ENCODE data around the gene PFDN5.

The PFDN5 gene

GRCh38 chr12:53295070-53295890 is at the start of gene PFDN5:
Gene PFDN5, plus strand, starts transcription at chr12:53295542. Its CDS starts 26 bp downstream, at chr12:53295568.
- Mint-ChIP-seq H3K27ac (peak within 1 kb of the TSS; percentile 98), H3K27me3 (no peaks in the 10 kb centered on the region), H3K4me1 (peaks cover 55% of the 10 kb centered on the region), H3K4me3 (peak within 1 kb of the TSS; percentile 97 to 98), H3K9me3 (no peaks in the 10 kb centered on the region)
- ATAC-seq: peak; percentile 93
- peak; percentile 86 to 90 for DNase-seq

DNA sequence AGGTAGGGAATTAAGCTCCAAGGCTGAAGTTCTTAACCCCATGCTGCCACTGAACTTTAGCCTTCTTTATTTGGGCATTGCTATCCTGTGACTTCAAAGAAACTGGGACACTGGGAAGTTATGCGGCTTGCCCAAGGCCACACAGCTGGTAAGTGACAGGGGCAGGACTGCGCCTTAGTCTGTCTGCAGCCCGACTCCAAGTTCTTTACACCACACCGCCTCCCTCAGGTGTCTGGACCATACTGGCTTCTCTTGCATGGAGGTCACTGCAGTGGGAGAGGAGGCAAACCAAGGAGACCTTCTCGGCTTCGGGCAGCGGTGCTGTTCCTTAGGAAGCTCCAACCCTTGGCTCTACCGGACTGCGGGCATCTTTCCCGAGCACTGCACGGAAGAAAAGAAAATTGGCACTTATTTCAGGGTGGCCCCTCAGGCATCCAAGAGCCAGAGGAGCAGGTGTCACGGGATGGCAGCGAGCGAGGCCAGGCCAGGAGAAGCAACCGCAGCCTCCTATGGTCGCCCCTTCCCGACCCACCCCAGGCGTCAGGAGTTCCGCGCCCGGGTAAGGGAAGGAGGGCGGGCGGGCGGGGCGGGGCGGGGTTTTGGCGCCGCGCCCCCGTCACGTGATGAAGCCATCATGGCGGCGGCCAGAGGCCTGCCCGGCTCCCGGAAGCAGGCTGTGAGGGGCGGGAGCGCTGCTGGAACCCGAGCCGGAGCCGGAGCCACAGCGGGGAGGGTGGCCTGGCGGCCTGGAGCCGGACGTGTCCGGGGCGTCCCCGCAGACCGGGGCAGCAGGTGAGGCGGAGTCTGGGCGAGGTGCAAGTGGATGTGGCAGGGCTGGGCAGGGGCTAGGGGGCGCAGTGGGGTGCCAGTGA is 43.6 kb upstream of the PFDN5 start:
- DNase-seq (peak; percentile 68 to 72), ATAC-seq (peak; percentile 93)
- Mint-ChIP-seq H3K27ac (peak overlapping the region; percentile 98), H3K4me3 (peak overlapping the region; percentile 94 to 98), H3K27me3 (no peaks in the 10 kb centered on the region), H3K9me3 (no peaks in the 10 kb centered on the region), H3K4me1 (peaks cover 55% of the 10 kb centered on the region)

DNA sequence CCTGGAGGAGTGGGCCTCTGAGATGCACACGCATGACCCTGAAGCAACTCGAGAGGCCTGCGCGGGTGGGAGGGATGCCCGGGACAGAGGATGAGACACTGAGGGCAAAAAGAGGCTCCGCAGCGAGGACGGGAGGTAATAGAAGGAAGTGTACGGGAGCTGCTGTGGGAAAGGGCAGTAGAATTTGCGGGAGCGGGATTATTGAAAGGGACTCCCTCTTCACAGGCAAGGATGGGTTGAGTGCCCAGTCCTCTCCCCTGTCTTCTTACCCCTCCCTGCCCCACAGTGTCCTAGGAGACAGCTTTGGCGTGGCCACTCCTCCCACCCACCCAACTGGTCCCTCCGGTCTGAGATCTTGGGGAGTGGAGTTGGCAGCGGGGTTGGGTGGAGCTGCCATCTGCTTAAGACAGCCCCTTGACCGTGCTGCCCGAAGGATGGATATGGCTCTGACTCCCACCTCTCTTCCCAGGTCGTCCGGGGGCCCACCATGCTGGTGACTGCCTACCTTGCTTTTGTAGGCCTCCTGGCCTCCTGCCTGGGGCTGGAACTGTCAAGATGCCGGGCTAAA is 42.9 kb upstream of the PFDN5 start:
- DNase-seq (no peak), ATAC-seq (peak; percentile 21)
- H3K9me3 Mint-ChIP-seq: no peaks in the 10 kb centered on the region
- peaks cover 50% of the 10 kb centered on the region for H3K4me1 Mint-ChIP-seq
- H3K27me3 Mint-ChIP-seq: no peaks in the 10 kb centered on the region
- peak overlapping the region; percentile 98 for H3K27ac Mint-ChIP-seq
- peak overlapping the region; percentile 94 to 98 for H3K4me3 Mint-ChIP-seq

GRCh38 chr12:53253298-53253697 is 42.0 kb upstream of the PFDN5 start:
- DNase-seq: no peak
- Mint-ChIP-seq H3K27ac (peak overlapping the region; percentile 84 to 98), H3K27me3 (no peaks in the 10 kb centered on the region), H3K4me1 (peaks cover 50% of the 10 kb centered on the region), H3K4me3 (peak overlapping the region; percentile 94 to 98), H3K9me3 (no peaks in the 10 kb centered on the region)
- no peak for ATAC-seq

DNA sequence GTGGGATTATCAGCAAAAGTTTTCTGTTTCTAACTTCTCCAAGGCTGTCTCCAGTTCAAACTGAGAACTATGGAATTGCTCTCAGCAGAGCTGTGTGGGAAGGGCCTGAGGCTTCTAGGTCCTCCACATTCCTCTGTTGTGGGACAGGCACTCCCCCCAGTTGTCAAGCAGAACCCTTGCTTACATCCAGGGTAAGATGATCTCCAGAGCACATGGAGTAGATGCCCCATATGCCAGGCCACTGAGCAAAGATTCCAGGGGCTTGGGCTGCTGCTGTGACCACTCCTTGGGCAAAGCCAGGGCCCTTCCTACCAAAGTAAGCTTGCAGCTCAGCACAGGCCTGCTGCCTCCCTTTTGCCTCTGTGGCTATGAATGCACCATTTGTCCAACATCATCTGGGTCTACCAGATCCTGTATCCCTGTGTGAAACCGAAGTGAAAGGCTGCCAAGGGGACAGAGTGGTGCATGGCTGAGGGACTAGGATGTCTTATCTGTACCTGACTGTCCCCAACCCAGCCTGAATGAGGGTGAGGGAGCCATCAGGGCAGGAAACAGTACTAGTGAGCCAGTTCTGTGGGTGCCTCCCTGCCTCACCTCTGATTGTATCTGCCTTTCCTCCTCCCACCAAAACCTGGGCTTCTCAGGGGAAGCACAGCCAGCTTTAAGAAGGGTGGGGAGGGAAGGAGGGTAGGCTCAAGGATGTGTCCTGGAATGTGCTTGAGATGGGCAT is 40.4 kb upstream of the PFDN5 start:
- no peaks in the 10 kb centered on the region for H3K9me3 Mint-ChIP-seq
- H3K27ac Mint-ChIP-seq: peak overlapping the region; percentile 31 to 55
- DNase-seq (no peak), ATAC-seq (no peak)
- peaks cover 62% of the 10 kb centered on the region for H3K4me1 Mint-ChIP-seq
- no peak overlapping the region for H3K4me3 Mint-ChIP-seq
- no peaks in the 10 kb centered on the region for H3K27me3 Mint-ChIP-seq

DNA sequence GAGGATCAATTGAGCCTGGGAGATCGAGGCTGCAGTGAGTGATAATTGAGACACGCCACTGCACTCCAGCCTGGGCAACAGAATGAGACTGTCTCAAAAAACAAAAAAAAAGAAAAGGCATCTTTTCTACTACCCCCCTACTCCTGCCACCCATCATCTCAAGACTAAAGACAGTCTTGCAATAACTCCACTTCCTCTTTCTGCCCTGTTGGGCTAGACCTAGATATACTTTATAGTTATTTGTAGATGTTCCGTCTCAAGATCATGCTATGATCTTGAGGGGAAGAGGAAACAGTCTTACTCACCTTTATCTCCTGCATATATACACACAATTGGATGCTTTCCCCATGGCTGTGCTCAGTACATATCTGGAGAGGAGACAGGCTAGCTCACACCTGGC is 39.3 kb upstream of the PFDN5 start:
- H3K27ac Mint-ChIP-seq: peak overlapping the region in 1 of 2 donors; percentile 27
- H3K9me3 Mint-ChIP-seq: no peaks in the 10 kb centered on the region
- H3K4me3 Mint-ChIP-seq: no peak overlapping the region
- ATAC-seq: no peak
- H3K27me3 Mint-ChIP-seq: no peaks in the 10 kb centered on the region
- DNase-seq: no peak
- H3K4me1 Mint-ChIP-seq: peaks cover 61% of the 10 kb centered on the region

- no peak for ATAC-seq
- H3K27ac Mint-ChIP-seq: no peak overlapping the region
Measured at GRCh38 chr12:53258541-53259539, 36.5 kb upstream of the PFDN5 start.

GRCh38 chr12:53259891-53260290 is 35.5 kb upstream of the PFDN5 start:
- no peak overlapping the region for H3K4me3 Mint-ChIP-seq
- no peaks in the 10 kb centered on the region for H3K27me3 Mint-ChIP-seq
- H3K27ac Mint-ChIP-seq: peak overlapping the region in 1 of 2 donors; percentile 74
- H3K9me3 Mint-ChIP-seq: no peaks in the 10 kb centered on the region
- ATAC-seq (no peak), DNase-seq (no peak)
- peaks cover 30% of the 10 kb centered on the region for H3K4me1 Mint-ChIP-seq

More at GRCh38 chr12:53258541-53259539, 36.5 kb upstream of the PFDN5 start:
- H3K4me3 Mint-ChIP-seq: no peak overlapping the region
- peaks cover 41% of the 10 kb centered on the region for H3K4me1 Mint-ChIP-seq
- DNase-seq: no peak
- H3K27me3 Mint-ChIP-seq: no peaks in the 10 kb centered on the region
- no peaks in the 10 kb centered on the region for H3K9me3 Mint-ChIP-seq

- no peaks in the 10 kb centered on the region for H3K9me3 Mint-ChIP-seq
- no peak overlapping the region for H3K27ac Mint-ChIP-seq
- H3K4me1 Mint-ChIP-seq: peaks cover 32% of the 10 kb centered on the region
- H3K27me3 Mint-ChIP-seq: no peaks in the 10 kb centered on the region
- DNase-seq (no peak), ATAC-seq (no peak)
- no peak overlapping the region for H3K4me3 Mint-ChIP-seq
Measured at GRCh38 chr12:53265783-53266182, 29.6 kb upstream of the PFDN5 start.

- no peaks in the 10 kb centered on the region for H3K27me3 Mint-ChIP-seq
- peak overlapping the region; percentile 95 to 98 for H3K27ac Mint-ChIP-seq
Measured at GRCh38 chr12:53267306-53267998, 27.9 kb upstream of the PFDN5 start.

DNA sequence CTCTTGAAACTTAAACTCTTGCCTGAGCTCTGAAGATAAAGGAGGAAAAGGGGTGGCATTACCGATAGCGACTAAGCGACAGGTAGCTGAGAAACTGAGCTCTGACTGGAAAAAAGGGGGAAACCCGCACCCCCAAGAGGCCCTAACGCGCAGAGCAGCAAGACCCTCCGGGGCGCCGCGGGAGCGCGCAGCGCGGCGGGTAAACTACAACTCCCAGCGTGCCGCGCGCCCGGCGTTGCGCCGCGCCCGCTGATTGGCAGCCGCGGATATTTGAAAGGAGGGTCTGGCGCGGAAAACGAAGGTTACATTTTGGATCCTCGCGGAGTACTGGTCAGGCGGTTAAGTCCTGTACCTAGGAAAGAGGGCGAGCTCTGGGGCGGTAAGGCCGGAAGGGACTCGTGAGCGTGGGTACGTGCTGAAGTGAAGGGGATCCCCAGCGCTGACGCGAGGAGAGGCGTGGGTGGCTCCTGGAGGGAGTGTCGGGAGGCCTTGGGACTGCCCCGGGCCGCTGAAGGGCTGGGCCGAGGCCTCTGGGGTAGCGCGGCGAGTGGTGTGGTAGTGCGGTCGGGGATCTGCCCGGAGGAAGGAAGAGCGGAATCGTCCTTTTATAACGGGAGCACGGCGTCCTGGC is 27.2 kb upstream of the PFDN5 start, which contains the start of gene ESPL1:
Gene ESPL1, plus strand, starts transcription at position 301 of the 631 bp plus-strand sequence. CDS start 468 bp downstream, outside the sequence.
- Mint-ChIP-seq H3K27me3 (no peaks in the 10 kb centered on the region), H3K9me3 (no peaks in the 10 kb centered on the region), H3K4me1 (peaks cover 41% of the 10 kb centered on the region), H3K4me3 (peak within 1 kb of the TSS; percentile 87 to 94), H3K27ac (peak within 1 kb of the TSS; percentile 95 to 98)
- ATAC-seq (peak; percentile 94), DNase-seq (peak; percentile 90 to 91)

More at GRCh38 chr12:53267306-53267998, 27.9 kb upstream of the PFDN5 start:
- ATAC-seq (peak; percentile 46), DNase-seq (no peak)
- peak overlapping the region; percentile 87 to 94 for H3K4me3 Mint-ChIP-seq
- no peaks in the 10 kb centered on the region for H3K9me3 Mint-ChIP-seq
- H3K4me1 Mint-ChIP-seq: peaks cover 40% of the 10 kb centered on the region

- ATAC-seq (peak; percentile 6), DNase-seq (no peak)
- no peaks in the 10 kb centered on the region for H3K9me3 Mint-ChIP-seq
- H3K27me3 Mint-ChIP-seq: no peaks in the 10 kb centered on the region
- H3K27ac Mint-ChIP-seq: peak overlapping the region; percentile 95 to 98
- H3K4me1 Mint-ChIP-seq: peaks cover 41% of the 10 kb centered on the region
- H3K4me3 Mint-ChIP-seq: peak overlapping the region; percentile 87 to 94
Measured at GRCh38 chr12:53268630-53269562, 26.4 kb upstream of the PFDN5 start.
